HG03575 (cell line): ENCODE measurements around the gene MUC15.

Experiments
- ATAC-seq: cut with Tn5 transposase; IDR thresholded peaks from one replicate; pipeline ENCODE4 v1.9.1; 2021; ENCODE audit not compliant: unreplicated experiment, insufficient number of reproducible peaks, low FRiP score; ENCODE audit errors: extremely low read depth

Gene MUC15

GRCh38 chr11:26579683-26580082, 7.6 kb upstream of the MUC15 start:
- no peak for ATAC-seq

DNA sequence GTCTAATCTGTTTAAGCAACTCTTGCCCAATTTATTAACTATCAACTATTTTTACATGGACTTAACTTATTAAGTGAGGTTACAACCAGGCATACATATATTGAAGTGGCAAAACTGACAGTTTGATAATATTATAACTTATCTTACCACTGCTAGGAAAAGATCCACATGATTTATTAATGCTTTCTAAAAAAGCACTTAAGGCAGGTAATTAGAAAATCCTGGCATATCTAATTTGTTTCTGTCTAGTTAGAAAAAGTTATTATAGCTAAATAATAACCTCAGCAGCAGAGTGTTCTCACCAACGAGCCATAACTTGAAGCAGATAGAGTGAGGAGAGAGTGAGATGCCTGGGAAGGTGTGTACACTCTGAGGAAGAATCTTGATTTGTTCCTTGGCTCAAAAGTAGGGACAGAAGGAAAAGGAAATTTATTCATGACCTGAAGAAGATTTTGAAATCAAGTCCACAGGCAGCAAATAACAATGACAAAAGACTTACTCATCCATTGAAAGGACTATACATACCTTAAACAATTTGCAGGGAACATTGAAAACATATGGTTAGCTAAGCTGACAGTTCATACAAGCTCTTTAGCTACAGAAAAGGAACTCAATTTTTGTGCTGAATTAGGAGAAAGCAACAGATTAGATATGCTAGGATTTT, 7.1 kb upstream of the MUC15 start:
- no peak for ATAC-seq

DNA sequence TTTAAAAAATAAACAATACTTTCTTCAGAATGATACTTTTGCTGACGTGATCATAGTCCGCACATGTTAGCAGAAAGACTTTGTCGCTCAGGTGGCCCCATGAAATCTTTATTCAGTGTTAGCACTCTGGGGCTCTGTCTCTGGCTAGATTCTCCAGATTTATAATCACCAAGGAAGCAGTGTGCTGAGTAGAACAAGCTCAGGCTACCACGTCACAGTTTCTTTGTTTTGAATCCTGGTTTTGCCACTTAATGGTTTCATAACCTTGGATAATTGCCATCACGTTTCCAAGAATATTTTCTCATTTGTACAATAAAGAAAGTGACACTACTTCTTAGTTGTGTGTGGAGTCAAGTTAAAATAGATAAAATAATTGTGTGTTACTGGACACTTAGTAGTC, 3.9 kb upstream of the MUC15 start:
- ATAC-seq: no peak

GRCh38 chr11:26573896-26574295, 1.8 kb upstream of the MUC15 start:
- ATAC-seq: no peak

GRCh38 chr11:26572770-26573402, 823 bp upstream of the MUC15 start:
- no peak for ATAC-seq

DNA sequence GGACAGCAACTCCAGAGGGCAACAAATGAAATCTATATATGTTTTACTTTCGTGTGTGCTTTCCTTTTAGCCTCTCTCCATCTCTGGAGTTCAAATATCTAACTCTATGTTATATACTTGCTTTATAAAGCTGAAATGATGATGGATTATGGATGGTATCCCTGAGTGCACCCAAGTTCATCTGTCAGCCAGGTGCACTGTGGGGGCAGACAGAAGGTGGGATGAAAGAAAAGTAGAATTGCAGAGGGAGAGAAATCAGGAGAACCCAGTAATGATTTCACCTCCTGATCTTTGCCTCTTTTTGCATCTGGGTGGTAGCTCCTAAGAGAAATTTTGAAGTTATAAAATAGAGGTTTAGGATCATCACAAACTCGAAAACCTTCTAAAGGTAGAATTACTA, 2.4 kb downstream of the MUC15 start:
- ATAC-seq: no peak

- no peak for ATAC-seq
These were observed 13.9 kb downstream of the MUC15 start for GRCh38 chr11:26558190-26558589.

- no peak for ATAC-seq
These were observed 14.4 kb downstream of the MUC15 start for GRCh38 chr11:26557666-26558065.

GRCh38 chr11:26556582-26556981, 15.5 kb downstream of the MUC15 start:
- ATAC-seq: no peak

DNA sequence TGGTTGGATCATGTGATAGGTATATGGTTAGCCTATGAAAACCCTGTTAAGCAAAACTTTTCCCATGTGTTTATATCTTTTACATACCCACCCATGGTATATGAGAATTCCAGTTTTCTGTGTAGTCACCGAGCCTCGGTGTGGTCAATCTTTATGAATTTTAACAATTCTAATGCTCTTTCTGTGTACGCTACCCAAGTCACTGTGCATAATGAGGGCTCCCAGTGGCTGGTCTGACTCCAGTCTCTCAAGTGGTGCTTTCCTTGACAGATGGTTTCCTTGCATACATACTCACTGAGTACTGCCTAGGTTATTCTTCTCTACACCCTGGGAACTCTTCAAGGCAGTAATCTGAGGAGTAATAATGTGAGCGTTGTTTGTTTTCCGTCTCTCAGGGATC, 17.6 kb downstream of the MUC15 start:
- ATAC-seq: no peak

DNA sequence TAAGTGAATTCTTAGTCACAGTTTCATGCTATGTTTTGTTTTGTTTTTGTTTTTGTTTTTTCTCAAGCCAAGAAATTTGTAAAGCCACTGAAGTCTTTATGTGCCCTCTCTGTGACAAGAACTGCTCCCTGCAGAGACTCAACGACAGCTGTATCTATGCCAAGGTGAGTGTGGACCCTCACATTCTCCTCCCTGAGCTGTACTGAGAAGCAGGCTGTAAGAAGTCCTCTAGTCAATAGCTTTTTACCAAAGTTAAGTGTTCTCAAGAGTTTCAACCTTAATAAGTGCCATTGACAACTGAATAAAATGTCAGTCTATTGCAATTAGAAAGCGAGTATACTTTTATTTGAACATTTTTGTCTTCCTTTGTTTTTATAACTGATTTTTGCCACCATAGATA, 18.9 kb downstream of the MUC15 start:
- no peak for ATAC-seq

GRCh38 chr11:26551186-26551801, 20.8 kb downstream of the MUC15 start:
- no peak for ATAC-seq

DNA sequence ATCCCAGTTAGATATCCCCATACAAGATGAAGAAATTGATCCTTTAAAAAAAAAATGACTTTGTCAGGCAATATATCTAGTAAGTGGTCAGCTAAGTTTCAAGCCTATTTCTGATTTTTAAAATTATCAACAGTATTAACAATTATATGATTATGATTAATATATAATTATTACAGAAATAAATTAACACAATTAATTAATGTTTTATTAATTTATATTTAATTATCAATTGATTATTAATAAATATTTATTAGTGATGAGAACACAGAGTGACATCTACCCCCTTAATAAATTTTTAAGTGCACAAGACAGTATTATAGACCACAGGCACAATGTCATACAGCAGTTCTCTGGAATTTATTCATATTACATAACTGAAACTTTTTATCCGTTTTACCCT, 22.0 kb downstream of the MUC15 start:
- ATAC-seq: no peak

DNA sequence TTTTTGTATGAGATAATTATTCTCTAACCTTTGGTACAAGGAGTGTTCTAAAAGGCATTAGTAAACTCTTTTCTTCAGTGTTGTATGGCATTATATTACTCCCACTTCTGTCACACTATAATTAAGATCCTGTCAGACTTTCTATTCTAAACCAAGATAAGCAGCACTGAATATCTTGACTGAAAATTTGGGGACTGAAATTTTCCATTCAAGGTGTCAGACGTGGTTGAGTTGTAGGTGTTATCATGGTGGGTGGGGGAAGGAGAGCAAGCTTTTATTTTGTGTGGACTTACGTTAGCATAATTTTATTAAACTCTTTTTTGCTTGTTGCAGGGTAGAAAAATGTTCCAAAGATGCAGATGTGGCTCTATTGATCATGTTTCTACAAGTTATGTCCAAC, 22.9 kb downstream of the MUC15 start:
- ATAC-seq: no peak

DNA sequence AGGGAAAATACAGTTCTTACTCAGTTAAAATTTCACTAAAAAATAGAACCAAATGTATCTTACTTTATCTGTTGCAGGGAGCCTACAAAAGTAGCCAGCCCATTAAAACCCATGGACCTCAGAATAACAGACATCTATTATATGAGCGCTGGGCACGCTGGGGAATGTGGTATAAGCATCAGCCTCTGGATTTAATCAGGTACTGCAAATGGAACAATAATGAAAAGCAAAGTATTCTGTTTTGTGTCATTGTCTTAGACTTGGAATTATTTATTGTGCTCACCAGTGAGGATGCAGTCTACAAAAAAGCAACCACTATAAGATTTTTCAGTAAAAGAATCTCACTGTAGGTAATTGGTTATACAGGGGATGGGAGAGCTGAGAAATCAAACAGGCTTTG, 30.2 kb downstream of the MUC15 start:
- ATAC-seq: no peak

GRCh38 chr11:26539517-26539916, 32.5 kb downstream of the MUC15 start:
- ATAC-seq: no peak

DNA sequence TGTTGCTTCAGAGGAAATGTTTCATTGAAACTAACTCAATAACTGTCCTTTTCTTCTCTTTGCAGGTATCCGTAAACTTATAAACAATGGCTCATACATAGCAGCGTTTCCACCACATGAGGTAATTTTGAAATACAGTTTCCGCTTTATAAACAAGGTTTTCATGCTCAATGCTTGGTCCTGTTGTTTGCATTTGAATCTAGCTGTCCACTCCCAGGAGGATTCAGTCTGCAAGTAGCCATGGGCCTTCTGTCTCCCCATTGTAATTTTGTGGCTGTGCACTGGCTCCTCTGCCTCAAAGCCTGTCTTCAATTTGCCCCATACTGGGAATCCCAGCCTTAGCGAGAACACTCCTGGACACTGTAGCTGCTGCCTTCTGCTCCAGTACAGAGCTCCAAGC, 34.7 kb downstream of the MUC15 start:
- ATAC-seq: no peak

- no peak for ATAC-seq
These were observed 44.4 kb downstream of the MUC15 start for GRCh38 chr11:26527685-26528084.

GRCh38 chr11:26522912-26523610, 49.0 kb downstream of the MUC15 start:
- ATAC-seq: no peak

- no peak for ATAC-seq
These were observed 52.6 kb downstream of the MUC15 start for GRCh38 chr11:26519469-26519868.
